ENCODE data around the gene PHIP. TPM values are rescaled to one million over a fixed set of nuclear protein-coding genes. Genes with fewer than 3 reads are reported as not detected.

PHIP gene
- total and polyA plus RNA-seq, 2 of the 8 experiments (the other 6 are each of a cell fraction or from before 2014, with no cell fraction given) = 7.3 to 56.2 TPM

DNA sequence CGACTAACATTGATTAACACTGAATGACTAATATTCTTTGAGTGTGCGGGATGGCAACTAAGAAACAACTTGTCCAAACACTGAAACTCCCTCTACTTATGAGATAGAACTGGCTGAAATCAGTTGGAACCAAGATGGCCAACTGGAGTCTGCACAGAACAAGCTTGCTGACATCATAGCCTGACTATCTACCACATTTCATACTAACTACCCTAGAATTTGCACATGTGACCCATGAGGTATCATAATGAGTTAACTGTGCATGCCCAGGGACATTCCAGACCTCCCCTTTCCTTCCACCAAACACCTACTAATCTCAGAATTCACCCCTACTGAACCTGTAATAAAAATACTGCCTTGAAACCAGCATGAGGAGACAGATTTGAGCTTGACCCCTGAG, 43.2 kb downstream of the PHIP start (continued):
- no peak for TF ChIP-seq SIN3A (conservative IDR thresholded peaks at IDR 0.05 in 1 of 2, IDR thresholded peaks at IDR 0.05 in 1 of 2; ENCODE audit: low read depth in 1 of 2, low read length in 2 of 2)
- TF ChIP-seq SP2 (IDR thresholded peaks at IDR 0.05; ENCODE audit: low read length) = no peak
- TF ChIP-seq SIRT6 (IDR thresholded peaks at IDR 0.05; ENCODE audit: low read length) = no peak
- TF ChIP-seq, protein P1, sequence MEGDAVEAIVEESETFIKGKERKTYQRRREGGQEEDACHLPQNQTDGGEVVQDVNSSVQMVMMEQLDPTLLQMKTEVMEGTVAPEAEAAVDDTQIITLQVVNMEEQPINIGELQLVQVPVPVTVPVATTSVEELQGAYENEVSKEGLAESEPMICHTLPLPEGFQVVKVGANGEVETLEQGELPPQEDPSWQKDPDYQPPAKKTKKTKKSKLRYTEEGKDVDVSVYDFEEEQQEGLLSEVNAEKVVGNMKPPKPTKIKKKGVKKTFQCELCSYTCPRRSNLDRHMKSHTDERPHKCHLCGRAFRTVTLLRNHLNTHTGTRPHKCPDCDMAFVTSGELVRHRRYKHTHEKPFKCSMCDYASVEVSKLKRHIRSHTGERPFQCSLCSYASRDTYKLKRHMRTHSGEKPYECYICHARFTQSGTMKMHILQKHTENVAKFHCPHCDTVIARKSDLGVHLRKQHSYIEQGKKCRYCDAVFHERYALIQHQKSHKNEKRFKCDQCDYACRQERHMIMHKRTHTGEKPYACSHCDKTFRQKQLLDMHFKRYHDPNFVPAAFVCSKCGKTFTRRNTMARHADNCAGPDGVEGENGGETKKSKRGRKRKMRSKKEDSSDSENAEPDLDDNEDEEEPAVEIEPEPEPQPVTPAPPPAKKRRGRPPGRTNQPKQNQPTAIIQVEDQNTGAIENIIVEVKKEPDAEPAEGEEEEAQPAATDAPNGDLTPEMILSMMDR (IDR thresholded peaks at IDR 0.05; ENCODE audit: control extremely low read depth in 1 of 3, insufficient read depth in 1 of 3, low read depth in 1 of 3, low read length in 3 of 3) = no peak
- TF ChIP-seq RBBP5 (IDR thresholded peaks at IDR 0.05; ENCODE audit: borderline replicate concordance, low read depth, low read length) = no peak
- TF ChIP-seq POU5F1 (IDR thresholded peaks at IDR 0.05; ENCODE audit: low read depth, low read length) = no peak

Data from H1 (cell line).